Osteoblast (primary cell): ENCODE results near the gene RAN. TPM values are rescaled to one million over a fixed set of nuclear protein-coding genes. Genes with fewer than 3 reads are reported as not detected.

Experiments used
- DNase-seq: peaks from one replicate; pipeline ENCODE4 v3.0.0; 2011; ENCODE audit warnings: low spot score, mixed read lengths; ENCODE audit not compliant: insufficient read length; ENCODE audit errors: missing footprints
- H2AFZ ChIP-seq: 2 replicates; pipeline ENCODE4 v1.6.0; 2011; ENCODE audit warnings: mild to moderate bottlenecking, low read length
- H3K27ac ChIP-seq: 2 replicates; pipeline ENCODE4 v1.5.1; 2011; ENCODE audit warnings: mild to moderate bottlenecking, low read depth, low read length, moderate library complexity
- H3K27me3 ChIP-seq: 2 replicates; pipeline ENCODE4 v1.6.0; 2012; ENCODE audit warnings: mild to moderate bottlenecking, control low read depth, inconsistent platforms, low read length, moderate library complexity; ENCODE audit not compliant: insufficient read depth
- H3K36me3 ChIP-seq: 2 replicates; pipeline ENCODE4 v1.5.1; 2011; ENCODE audit warnings: mild to moderate bottlenecking, low read length, control low read depth, moderate library complexity; ENCODE audit not compliant: insufficient read depth
- H3K4me1 ChIP-seq: 2 replicates; pipeline ENCODE4 v1.5.1; 2011; ENCODE audit warnings: mild to moderate bottlenecking, low read length, control low read depth, moderate library complexity; ENCODE audit not compliant: insufficient read depth
- H3K4me2 ChIP-seq: 2 replicates; pipeline ENCODE4 v1.6.0; 2011; ENCODE audit warnings: mild to moderate bottlenecking, low read length; ENCODE audit not compliant: insufficient read depth
- H3K4me3 ChIP-seq: fragments of 200-600 bp; sonication (generic); 3 replicates; pipeline ENCODE4 v1.5.1; 2012; ENCODE audit warnings: mild to moderate bottlenecking, low read length, inconsistent platforms; ENCODE audit not compliant: insufficient read depth
- H3K79me2 ChIP-seq: 2 replicates; pipeline ENCODE4 v1.6.0; 2012; ENCODE audit warnings: mild to moderate bottlenecking, low read length, control low read depth, inconsistent platforms; ENCODE audit not compliant: insufficient read depth
- H3K9me3 ChIP-seq: 2 replicates; pipeline ENCODE4 v1.5.1; 2011; ENCODE audit warnings: low read depth, low read length, control low read depth
- H4K20me1 ChIP-seq: 2 replicates; pipeline ENCODE4 v1.6.0; 2012; ENCODE audit warnings: mild to moderate bottlenecking, low read length, control low read depth; ENCODE audit not compliant: insufficient read depth
- total RNA-seq: library from RNA; depleted of rRNA; stranded (reverse); fragments of >200 nt; gene quantifications from 2 replicates; pipeline ENCODE4 v1.2.3, GENCODE V29; 2012
- TF ChIP-seq, protein P1 (sequence below): IDR thresholded peaks from 2 replicates; pipeline ENCODE4 v1.5.1; 2011; ENCODE audit warnings: mild to moderate bottlenecking, low read depth, low read length, moderate library complexity; ENCODE audit errors: extremely low read depth

RAN gene
- total RNA-seq, 1 donor = 436 TPM

DNA sequence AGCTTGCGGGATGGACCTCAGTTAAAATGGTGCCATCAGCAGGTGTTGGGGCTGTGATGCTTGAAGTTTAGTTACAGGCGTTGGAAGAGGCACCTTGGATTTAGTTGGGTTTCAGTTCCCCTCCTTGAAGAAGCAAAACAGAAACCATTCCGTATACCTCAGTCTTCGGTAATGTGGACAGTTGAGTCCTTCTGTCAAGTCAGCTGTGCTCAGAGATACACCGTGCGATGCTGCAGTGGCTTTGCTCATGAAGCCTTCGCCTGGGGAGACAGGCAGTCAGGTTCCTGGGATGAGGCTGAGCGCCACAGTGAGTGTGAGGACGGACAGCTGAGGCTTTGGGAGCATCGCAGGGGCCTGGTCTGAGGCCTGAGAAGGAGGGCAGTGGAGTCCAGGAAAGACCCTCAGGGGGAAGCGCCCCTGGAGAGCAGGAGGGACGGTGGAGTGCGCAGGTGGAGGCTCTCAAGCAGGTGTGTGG, 7.4 kb downstream of the RAN start:
- H3K9me3 ChIP-seq = no peaks in the 10 kb centered on the region
- no peak for DNase-seq
- H2AFZ ChIP-seq = no peak overlapping the region
- no peak overlapping the region for H3K27ac ChIP-seq
- H3K4me3 ChIP-seq = no peak overlapping the region
- TF ChIP-seq, protein P1, sequence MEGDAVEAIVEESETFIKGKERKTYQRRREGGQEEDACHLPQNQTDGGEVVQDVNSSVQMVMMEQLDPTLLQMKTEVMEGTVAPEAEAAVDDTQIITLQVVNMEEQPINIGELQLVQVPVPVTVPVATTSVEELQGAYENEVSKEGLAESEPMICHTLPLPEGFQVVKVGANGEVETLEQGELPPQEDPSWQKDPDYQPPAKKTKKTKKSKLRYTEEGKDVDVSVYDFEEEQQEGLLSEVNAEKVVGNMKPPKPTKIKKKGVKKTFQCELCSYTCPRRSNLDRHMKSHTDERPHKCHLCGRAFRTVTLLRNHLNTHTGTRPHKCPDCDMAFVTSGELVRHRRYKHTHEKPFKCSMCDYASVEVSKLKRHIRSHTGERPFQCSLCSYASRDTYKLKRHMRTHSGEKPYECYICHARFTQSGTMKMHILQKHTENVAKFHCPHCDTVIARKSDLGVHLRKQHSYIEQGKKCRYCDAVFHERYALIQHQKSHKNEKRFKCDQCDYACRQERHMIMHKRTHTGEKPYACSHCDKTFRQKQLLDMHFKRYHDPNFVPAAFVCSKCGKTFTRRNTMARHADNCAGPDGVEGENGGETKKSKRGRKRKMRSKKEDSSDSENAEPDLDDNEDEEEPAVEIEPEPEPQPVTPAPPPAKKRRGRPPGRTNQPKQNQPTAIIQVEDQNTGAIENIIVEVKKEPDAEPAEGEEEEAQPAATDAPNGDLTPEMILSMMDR = no peak
- H3K36me3 ChIP-seq = peaks cover 31% of the 10 kb centered on the region
- H3K79me2 ChIP-seq = peaks cover 5% of the 10 kb centered on the region
- H3K4me1 ChIP-seq = peaks cover 4% of the 10 kb centered on the region
- H4K20me1 ChIP-seq = peaks cover 20% of the 10 kb centered on the region
- no peak overlapping the region for H3K4me2 ChIP-seq
- no peaks in the 10 kb centered on the region for H3K27me3 ChIP-seq

DNA sequence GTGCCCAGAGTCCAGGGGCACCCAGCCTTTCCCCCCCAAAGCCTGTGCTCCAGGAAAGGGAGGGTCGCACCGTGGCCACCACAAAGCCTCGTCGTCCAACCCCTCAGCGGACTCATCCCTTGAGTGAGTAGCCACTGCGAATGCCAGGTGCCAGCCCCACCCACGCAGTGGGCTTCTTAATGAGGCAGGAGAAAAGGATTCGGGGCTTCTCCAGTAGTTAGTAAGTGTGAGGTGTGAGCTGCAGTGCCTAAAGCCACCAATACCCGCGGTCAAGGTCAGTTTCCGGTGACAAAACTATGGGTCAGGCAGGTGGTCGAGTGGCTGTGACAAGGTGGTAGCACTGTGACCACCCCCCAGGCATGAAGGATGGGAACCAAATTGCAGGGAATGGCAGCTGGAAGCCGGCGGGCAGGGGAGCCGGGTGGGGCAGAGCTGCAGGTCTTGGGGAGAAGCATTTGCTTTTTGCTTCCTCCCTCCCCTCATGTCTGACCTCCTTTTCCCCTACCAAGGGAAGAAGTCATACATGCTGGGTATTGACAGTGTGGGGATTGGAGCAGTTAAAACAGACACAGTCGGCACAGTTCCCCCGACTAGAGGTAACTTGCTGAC, 8.0 kb downstream of the RAN start:
- Histone ChIP-seq H2AFZ (peak overlapping the region; percentile 88), H3K36me3 (peaks cover 25% of the 10 kb centered on the region), H3K79me2 (no peaks in the 10 kb centered on the region), H3K9me3 (no peaks in the 10 kb centered on the region), H3K4me1 (peaks cover 4% of the 10 kb centered on the region), H3K4me2 (peak overlapping the region; percentile 88), H3K27me3 (no peaks in the 10 kb centered on the region), H3K4me3 (peak overlapping the region; percentile 72), H4K20me1 (peaks cover 15% of the 10 kb centered on the region), H3K27ac (no peak overlapping the region)
- peak; percentile 77 for DNase-seq
- TF ChIP-seq, protein P1 = no peak

DNA sequence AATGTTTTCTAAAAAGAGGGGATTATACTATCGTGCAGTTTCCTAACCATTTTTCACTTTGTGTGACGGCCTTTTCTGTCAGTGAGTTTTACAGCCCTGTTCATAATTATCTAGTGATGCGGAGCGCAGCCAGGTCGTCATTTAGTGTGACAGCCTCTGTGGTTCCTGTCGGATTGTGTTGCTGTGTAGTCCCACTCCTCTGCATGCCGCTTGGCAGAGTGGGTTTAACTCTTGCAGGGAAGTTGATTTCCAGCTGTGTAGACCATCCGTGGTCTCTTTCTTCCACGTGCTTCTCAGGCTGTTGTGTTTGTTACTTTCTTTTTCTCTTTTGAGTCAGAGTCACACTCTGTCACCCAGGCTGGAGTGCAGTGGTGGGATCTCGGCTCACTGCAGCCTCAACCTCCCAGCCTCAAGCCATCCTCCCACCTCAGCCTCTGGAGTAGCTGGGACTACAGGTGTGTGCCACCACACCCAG, 8.6 kb downstream of the RAN start:
- Histone ChIP-seq H4K20me1 (peaks cover 10% of the 10 kb centered on the region), H3K27ac (no peak overlapping the region), H3K4me1 (peaks cover 4% of the 10 kb centered on the region), H3K79me2 (no peaks in the 10 kb centered on the region), H2AFZ (peak overlapping the region; percentile 88), H3K4me3 (peak overlapping the region; percentile 72), H3K36me3 (peaks cover 19% of the 10 kb centered on the region), H3K27me3 (no peaks in the 10 kb centered on the region), H3K4me2 (peak overlapping the region; percentile 88), H3K9me3 (no peaks in the 10 kb centered on the region)
- TF ChIP-seq, protein P1 = no peak
- DNase-seq = no peak

DNA sequence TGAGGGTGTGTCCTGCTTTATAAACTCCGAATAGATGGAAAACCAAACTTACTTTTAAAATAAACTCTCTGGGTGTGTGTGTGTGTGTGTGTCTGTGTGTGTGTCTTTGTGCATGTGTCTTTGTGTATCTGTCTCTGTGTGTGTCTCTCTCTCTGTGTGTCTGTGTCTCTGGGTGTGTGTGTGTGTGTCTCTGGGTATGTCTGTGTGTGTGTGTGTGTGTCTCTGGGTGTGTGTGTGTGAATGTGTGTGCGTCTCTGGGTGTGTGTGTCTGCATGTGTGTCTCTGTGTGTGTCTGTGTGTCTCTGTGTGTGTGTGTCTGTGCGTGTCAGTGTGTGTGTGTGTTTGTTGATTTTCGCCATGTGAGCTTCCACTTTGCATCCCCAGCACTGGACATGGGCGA, 9.2 kb downstream of the RAN start:
- H3K4me3 ChIP-seq = no peak overlapping the region
- no peaks in the 10 kb centered on the region for H3K27me3 ChIP-seq
- H3K4me2 ChIP-seq = peak overlapping the region; percentile 88
- no peaks in the 10 kb centered on the region for H3K9me3 ChIP-seq
- peaks cover 13% of the 10 kb centered on the region for H3K36me3 ChIP-seq
- no peak overlapping the region for H3K27ac ChIP-seq
- TF ChIP-seq, protein P1 = no peak
- peaks cover 7% of the 10 kb centered on the region for H4K20me1 ChIP-seq
- peaks cover 4% of the 10 kb centered on the region for H3K4me1 ChIP-seq
- H3K79me2 ChIP-seq = no peaks in the 10 kb centered on the region
- no peak overlapping the region for H2AFZ ChIP-seq
- no peak for DNase-seq
